Stimulated activated CD4-positive, alpha-beta T cell treated with anti-CD3 and anti-CD28 coated beads, Interleukin-2, amount 100 ng/mL, for 48 hours (primary cell): ENCODE measurements around the gene TADA3.

ENCODE experiments used
- DNase-seq, 2 donors: peaks; one replicate each; pipeline ENCODE4 v3.0.0-alpha.2; 2020

Gene TADA3

DNA sequence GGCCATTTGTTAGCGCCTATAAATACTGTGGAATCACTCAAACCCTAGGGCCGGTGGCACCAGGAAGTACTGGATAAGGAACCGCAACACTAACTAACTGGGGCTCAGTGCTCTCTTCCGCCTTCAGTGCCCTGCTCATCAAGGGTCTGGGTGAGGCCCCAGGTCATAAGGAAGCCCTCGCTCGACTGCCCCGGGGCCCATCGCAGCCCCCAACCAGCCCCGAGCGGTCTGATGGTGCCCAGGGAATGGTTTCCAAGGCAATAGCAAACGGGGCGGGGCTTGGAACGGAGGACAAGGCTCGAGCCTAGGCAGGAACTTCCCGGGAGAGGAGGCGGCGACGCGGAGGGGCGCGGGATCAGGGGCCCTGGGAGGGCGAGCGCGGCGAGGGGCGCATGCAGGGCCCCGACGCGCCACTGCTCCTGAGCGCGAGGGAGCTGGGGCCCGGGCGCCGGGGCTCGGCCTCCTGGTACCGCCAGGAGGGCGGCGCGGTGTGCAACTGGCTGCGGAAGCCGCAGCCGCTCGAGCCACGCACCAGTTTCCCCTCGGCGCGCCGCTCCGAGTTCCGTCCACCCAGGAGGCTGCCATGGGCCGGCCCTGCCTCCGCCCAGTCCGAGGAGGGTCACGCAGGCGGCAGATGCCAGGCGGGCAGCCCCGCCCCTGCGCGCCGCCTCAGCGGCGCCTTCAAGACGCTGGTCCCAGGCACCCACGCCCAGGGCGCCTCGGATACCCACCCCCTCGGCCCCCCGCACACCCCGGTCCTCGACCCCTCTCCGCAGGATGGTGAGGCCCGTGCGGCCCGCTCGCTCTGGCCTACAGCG is 17.6 kb upstream of the TADA3 start, which contains the start of gene TTLL3:
TSS of gene TTLL3 (plus strand) at position 648 of the 818 bp plus-strand sequence. CDS start 400 bp downstream, outside the sequence.
- peak; percentile 25 to 32 for DNase-seq

DNA sequence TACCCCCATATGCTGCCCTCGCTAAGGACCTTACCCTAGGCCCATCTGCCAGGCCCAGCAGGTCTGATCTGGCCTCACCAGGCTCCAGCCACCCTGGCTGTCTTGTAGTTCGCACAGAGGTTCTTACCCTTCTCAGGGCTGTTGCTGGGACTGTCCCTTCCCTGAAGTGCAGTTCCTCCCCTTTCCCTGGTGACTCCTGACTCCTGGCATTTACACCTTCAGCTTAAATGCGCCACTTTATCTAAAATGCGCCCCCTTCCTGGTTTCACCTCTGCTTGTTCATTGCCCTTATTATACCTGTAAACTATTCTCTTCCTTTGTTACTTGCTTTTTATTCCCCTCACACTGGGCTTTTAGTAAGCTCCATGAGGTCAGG is 17.0 kb upstream of the TADA3 start:
- peak in 1 of 2 donors; percentile 11 for DNase-seq

DNA sequence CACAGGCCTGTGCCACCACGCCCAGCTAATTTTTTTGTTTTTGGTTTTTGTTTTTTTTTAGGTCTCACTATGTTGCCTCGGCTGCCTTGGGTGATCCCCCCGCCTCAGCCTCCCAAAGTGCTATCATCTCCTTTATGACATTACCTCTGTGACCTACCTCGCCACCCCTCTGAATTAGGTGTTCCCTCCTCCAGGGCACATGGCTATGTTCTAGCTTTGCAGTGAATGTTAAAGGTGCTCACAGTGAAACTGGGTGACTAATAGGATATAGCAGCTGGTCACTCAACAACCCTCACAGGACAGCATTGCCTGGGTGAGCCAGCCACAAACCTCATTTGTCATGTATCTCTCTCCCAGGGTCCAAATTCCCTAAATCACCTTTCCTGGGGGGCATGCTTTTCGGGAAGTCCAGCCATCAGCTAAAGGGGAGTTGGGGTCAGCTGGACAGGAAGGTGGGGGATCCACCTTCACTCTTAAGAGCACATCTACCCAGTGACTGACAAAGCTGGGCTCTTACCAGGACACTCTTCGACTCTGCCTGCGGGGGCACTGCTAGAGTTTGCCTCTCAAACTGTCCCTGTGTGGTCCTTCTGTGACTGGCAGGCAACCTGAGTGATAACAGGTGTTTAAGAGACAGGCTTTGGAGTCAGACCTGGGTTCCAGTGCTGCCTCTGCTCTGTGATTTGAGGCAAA is 16.2 kb upstream of the TADA3 start:
- DNase-seq: peak; percentile 30 to 35

GRCh38 chr3:9807981-9808344 is 15.7 kb upstream of the TADA3 start:
- DNase-seq: no peak

DNA sequence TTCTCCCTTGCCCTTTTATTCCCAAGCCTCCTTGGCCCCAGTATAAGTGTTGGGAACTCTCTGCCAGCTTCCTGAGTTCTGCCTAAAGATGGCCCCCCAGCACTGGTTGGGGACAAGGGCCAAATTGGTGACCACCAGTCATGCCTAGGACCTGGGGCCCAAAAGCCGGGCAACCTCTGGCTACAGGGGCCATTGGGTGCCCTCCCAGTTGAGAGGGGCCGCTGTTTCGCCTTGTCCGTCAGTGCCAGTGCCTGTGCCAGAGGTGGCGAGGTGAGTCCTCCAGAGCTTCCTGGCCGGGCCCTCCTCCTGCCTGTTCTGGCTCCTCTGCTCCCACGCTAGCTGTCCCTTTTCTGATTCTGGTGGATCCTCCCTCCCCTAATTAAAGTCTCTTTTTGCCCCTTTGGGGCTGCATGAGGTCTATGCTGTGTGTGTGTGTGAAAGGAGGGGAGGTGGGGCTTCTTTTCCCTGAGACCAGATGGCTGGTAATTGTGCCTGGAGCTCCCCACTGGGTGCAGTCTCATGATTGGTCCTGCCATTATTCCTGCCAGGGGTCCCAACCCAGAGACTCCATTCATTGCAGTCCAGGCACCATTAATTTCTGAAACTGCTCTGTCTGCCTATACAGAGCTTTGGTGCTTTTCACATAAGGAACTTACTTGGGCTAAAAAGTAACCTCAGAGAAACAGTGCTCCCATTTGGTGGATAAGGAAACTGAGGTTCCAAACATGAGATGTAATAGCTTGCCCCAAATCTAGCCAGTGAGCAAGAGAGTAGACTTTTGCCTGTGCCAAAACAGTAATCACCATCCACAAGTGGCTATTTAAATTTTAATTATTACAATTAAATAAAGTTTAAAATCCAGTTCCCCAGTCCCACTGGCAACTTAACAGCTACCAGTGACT is 14.7 kb upstream of the TADA3 start:
- DNase-seq: no peak

DNA sequence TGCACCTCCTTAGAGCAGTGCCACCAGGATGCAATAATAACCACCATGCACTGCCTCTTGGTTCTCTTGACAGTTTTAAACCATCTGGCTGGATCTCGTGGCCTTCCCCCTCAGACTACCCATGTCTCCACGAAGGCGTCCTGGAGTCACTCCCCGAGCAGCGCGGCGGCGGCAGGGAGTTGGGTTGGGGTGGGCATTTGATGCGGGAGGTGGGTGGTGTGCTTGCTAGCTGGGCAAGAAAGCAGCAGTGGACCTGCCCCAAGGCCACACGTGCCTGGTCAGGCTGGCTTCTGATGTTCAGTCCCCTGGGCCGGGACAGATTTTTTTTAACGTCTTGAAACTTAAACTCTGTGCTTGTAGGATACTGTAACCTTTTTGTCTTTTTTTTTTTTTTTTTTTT is 13.9 kb upstream of the TADA3 start:
- no peak for DNase-seq

GRCh38 chr3:9804996-9805395 is 12.7 kb upstream of the TADA3 start:
- no peak for DNase-seq

GRCh38 chr3:9803494-9803893 is 11.2 kb upstream of the TADA3 start:
- DNase-seq: no peak

DNA sequence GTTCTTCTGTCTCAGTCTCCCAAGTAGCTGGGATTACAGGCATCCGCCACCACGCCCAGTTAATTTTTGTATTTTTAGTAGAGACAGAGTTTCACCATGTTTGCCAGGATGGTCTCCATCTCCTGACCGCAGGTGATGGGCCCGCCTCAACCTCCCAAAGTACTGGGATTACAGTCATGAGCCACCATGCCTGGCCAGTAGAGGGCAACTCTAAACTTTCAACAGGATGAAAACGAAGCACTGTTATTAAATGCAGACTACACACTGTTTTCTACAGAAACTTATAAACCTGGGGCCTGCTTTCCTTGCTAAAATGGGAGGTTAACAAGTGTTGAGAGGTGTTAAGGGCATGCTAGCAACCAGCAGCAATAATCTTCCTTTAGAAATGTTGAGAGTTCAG is 8.3 kb upstream of the TADA3 start:
- DNase-seq: no peak

- DNase-seq: no peak
Observed at GRCh38 chr3:9797196-9797945, 5.1 kb upstream of the TADA3 start.

- DNase-seq: no peak
Observed at GRCh38 chr3:9795207-9795606, 2.9 kb upstream of the TADA3 start.

GRCh38 chr3:9794400-9794799 is 2.1 kb upstream of the TADA3 start:
- no peak for DNase-seq

GRCh38 chr3:9793161-9793781 is 998 bp upstream of the TADA3 start:
- DNase-seq: no peak

DNA sequence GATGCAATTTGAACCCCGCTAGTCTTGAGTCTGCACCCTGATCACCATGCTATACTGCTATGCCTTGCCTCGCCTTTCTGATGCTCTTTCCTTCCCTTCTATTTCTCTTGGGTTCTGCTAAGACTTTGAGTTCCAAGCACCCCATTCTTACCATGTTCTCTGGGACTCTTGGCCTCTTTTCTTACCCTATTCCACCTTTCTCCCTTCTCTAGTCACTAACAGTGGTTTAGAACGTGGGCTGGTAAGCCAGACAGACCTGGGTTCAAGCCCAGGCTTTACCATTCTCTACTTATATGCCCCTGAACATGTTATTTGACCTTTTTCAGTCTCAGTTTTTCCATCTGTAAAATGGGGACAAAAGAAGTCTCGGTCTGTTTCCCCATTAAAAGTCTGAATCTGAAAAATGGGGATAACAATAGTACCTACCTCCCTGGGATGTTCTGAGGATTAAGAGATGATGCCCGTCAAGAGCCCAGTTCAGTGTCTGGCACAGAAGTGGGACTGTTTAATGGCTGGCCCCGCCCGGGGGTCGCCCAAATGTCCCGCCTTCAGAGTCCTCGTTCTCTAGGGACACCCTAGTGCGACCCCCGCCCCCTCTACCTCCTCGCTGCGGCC is 376 bp downstream of the TADA3 start:
- no peak for DNase-seq

DNA sequence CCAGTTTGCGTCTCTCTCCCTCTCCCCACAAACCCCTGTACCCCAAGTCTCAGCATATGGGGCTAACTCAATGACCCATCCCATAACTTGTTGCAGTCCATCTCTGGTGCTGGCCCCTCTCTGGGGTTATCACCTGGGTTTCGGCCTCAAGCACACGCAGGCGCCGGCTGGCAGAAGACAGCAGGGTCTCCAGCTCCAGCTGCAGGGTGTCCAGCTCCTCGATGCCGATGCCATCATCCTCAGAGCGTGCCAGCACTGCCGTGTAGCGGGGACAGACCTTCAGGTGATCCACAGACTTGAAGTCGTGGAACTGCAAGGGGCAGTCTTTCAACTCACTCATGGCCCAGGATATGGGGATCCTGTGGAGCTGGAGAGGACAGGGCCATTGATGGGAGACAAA is 1.1 kb downstream of the TADA3 start:
- no peak for DNase-seq

- DNase-seq: no peak
Observed at GRCh38 chr3:9787714-9788113, 4.6 kb downstream of the TADA3 start.

DNA sequence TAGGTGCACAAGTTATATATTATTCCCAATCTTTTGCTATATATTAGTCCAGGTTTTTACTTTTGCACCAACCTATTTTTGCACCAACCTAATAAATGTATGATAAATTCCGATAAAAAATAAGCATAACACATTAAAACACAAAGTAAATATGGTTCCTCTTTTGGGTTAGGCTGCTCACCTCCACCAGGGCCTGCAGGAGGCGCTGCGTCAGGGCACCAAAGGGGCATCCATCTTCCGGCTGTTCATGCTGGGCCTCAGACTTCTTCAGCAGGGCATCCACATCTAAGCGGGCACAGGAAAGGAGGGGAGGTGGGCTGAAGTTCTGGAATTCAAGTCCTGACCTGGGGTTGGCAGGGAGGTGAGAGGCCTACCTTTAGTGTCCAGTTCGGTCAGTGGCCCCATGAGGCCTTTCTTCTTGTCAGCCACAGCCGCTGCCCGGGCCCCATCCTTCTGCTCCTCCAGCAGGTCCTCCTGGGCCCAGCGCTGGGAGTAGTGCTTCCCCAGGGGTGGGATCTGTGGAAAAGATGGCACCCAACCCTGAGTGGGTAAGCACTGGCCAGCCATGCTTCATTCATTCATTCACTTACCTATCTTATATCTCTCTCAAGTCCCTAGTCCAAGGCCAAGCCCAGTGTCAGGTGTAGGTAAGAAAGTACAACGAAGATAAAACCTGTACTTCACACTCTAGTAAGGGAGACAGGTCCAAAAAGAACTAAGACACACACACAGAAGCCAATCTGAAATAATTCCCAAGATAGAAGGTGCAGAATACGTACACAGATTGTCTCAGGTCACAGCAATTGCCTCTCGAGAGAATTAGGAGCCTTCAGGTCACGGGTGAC is 5.2 kb downstream of the TADA3 start:
- no peak for DNase-seq

DNA sequence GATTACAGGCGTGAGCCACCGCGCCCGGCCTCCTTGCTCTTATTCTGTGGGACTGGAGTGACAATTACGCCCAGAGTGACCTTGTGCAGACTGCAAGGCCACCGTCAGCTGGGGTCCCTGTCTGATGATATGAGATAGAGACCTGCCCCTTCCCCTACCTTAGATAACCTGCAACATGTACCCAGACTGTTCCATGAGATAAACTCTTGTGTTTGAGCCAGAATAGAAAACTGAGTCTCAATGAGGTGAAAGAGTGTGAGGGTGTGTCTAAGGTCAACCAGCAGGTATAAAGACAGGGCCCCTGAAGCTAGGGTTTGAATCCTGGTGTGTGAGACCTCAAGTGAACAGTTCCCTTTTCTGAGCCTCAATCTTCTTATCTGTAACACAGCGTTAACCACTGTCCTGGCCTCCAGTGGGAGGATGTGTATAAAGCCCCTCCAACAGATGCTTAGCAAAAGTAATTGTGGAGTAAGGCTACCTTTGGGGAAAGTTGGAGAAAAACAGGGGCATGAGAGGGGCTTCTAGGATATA is 6.0 kb downstream of the TADA3 start:
- DNase-seq: no peak

DNA sequence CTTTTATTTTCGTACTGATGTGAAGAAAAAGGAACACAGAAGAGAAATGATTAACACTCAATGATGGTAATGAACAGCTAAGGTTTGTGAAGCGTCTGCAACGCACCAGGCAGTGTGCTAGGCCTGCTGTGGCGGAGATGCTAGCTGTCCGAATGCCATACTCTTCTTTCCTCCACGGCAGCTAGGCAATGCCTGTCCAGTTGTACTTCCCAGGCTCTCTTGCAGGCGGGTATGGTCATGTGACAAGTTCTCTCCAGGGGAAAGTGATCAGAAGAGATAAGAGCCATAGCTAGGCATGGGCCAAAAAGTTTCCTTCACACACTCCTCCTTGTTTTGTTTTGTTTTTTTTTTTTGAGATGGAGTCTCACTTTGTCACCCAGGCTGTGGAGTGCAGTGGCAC is 6.7 kb downstream of the TADA3 start:
- DNase-seq: no peak

DNA sequence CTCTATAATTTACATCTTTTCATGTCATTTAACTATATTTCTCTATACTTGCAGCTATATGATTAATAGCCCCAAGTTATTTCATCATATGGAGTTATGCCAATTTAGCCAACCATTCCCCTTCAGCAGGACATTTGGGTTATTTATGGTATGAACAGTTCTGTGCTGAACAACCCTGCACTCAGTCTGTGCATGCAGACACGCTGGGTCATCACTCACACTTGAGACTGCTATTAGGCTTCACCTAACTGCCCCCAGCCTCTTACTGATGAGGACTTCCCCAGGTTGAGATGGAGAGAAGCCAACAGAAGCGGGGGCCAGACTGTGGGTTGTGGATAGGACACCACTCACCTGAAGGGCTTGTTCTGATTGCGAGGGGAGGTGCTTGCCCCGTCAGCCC is 7.3 kb downstream of the TADA3 start:
- no peak for DNase-seq

GRCh38 chr3:9783954-9784353 is 8.3 kb downstream of the TADA3 start:
- no peak for DNase-seq
